ENCODE measurements around the gene EPHA8.

GRCh38 chr1:22533244-22533895 lies 29.9 kb upstream of the EPHA8 start:
- TF ChIP-seq CTCF (conservative IDR thresholded peaks at IDR 0.05; ENCODE audit: low read depth, low read length) = no peak
- TF ChIP-seq POLR2A (IDR thresholded peaks at IDR 0.05; ENCODE audit: low read depth, low read length) = no peak
- TF ChIP-seq SMC3 (IDR thresholded peaks at IDR 0.05; ENCODE audit: low read depth, low read length) = no peak
- no peak for TF ChIP-seq ELK1 (IDR thresholded peaks at IDR 0.05; ENCODE audit: borderline replicate concordance, low read depth, low read length)
- TF ChIP-seq USF2 (IDR thresholded peaks at IDR 0.05; ENCODE audit: low read depth, low read length) = no peak
- TF ChIP-seq MAFK (IDR thresholded peaks at IDR 0.05; ENCODE audit: low read depth, low read length) = no peak
- no peak for TF ChIP-seq BHLHE40 (IDR thresholded peaks at IDR 0.05; ENCODE audit: low read depth, low read length)
- no peak for TF ChIP-seq NFE2L2 (IDR thresholded peaks at IDR 0.05; ENCODE audit: low read depth, low read length)
- TF ChIP-seq MXI1 (IDR thresholded peaks at IDR 0.05; ENCODE audit: borderline replicate concordance, low read depth, low read length) = no peak
- no peak for TF ChIP-seq RAD21 (IDR thresholded peaks at IDR 0.05; ENCODE audit: low read length)
- TF ChIP-seq RFX5 (IDR thresholded peaks at IDR 0.05; ENCODE audit: low read depth, low read length) = no peak
- no peak for TF ChIP-seq RCOR1 (IDR thresholded peaks at IDR 0.05; ENCODE audit: insufficient replicate concordance, low read length)
